GM19193 (cell line): ENCODE measurements around the gene HOXB9.

ENCODE experiments used
- POLR2A ChIP-seq: IDR thresholded peaks from 4 replicates; pipeline ENCODE4 v1.6.1; 2011; ENCODE audit not compliant: insufficient read depth, insufficient read length; ENCODE audit errors: extremely low read depth

Gene HOXB9

DNA sequence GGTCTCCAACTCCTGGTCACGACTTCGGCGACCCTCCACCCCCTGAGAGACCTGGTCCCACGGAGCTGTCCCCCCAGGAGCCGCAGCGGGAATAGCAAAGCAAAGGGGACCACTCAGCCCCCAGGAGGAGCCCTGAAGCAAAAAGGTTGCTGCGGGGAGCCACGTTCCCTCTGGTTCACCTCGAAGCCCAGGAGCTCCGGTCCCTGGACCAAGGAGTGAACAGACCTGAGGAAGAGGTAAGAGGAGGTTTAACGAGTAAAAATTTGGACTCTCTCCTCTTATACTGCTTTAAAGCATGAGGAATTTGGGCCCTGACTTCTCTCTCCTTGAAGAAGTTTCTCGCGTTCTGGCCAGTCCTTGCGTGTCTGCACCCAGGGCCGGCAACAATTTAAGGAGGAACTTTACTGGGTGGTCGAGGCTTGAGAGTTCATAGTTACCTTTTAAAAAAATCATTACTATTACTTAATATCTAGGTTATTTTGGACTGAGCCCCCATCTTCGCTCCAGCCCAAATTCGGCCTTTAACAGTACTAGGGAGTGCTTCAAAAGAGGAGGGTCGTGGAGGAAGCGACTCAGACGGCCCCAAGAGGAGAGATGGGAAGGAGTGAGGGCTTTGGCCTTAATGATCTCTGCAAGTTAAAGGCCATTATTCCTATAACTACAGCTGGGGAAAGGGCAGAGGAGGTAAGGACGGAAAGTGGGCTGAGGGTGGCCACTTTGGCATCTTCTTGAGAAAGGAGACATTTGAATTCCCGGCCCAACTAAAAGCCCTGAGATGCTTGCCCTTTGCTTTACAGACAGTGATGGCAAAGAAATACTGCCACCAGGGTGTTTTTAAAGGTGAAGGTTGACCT, 16.9 kb upstream of the HOXB9 start:
- no peak for TF ChIP-seq POLR2A

DNA sequence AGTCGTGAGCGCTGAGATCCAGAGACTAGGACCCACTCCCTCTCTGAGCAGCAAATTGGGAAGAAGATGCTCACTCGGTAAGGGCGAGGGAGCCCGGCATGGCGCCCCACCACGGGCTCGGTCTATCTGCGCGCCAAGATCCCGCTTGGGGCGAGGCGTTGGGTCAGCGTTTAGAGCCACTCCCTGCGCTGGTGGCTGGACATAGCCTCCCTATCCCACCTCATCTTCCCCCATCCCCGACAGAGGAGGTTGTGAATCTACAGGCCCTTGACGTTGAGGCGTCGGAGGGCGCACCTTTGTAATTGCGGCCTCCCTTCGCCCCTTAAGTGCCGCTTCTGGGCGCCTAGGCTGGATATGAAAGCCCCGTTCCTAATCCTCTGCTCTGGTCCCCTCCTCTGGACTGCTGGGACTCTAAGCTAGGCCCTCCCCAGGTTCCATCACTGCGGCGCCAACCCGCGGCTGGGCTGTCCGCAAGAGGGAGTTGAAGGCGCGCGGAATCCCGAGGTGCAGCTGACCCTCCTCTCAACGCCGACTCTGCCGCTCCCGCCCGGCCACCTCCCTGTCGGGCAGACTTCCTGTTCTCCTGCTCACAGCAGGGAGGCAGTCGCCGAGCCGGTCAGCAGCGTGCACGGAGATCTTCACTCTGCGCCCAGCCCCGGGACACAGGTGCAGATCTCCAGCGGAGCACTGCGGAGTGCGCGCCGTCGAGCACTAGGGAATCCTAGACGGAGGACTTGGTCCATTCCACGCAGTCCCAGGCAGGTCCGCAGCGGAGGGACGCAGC, 16.1 kb upstream of the HOXB9 start:
- TF ChIP-seq POLR2A: no peak

DNA sequence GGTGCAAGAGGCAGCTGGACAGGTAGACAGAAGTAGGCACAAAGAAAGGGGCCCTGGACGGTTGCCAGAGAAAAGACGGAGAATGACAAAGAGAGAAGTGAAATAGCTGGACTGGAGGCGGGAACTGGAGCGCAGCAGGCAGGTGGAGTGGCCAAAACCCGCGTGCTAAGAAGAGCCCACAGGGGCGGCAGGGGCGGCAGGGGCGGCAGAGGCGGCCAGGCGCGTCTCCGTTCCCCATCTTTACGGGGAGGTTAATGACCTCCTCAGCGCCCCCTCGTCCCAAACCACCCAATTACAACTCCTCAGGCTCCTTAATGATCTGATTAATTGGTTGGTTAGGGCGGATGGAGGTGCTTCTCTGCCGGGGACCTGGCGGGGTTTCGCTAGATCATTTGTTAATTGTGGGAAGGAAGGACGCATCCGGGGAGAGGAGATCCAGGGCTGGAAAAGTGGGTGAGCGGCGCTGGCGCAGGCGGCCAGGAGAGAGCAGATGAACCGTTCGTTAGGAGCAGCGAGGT, 15.4 kb upstream of the HOXB9 start:
- no peak for TF ChIP-seq POLR2A

DNA sequence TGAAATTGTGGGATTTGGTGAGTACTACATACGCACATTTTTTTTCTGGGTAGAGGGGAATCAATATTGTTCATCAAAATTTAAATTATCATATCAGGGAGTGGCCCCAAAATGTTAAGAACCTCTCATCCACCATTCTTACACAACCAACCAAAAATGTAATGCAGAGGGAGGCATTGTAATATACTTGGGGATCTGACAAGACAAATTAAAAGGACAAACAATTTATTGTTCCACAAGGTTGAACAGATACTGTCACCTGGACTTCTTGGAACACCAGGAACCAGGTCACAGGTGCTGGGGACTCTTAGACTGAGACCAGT, 14.7 kb upstream of the HOXB9 start:
- TF ChIP-seq POLR2A: no peak

DNA sequence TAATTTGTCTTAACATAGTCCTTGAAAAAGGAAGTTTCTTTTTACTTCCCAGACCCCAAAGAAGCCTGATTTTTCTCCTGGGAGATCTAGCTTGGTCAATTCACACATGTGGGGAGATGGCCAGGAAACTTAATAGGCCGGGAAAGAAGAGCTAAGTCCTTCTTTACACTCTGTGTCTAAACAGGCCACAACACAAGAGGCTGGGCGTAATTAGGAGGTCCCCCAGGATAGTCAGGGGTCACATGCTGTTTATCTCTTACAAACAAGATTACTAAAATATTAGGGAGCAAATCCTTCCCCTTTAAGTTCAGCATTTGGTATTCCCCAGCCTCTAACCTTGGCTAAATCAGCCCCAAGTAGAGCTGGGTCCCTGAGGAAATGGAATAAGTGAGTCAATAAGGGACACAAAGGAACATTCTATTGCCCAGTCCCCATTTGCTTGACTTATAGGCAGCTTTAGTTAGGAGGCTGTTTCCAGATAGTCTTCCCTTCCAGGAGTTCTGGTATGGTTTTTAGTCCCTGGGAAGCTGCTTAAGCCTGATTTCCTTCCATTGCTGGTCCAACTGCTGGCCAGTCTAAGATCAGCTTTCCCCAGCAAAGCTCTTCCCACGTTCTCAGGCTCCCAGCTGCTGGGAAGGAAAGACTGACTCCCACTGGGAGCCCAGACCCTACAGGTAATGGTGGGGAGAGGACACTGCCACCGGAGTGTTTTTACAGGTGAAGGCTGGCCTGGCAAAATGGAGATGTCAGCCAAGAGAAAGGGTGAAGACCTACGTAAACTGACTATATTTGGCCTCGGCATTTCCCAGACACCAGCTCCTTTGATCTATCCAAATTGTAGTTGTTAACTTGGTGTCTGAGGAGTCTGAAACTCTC, 14.1 kb upstream of the HOXB9 start:
- no peak for TF ChIP-seq POLR2A

DNA sequence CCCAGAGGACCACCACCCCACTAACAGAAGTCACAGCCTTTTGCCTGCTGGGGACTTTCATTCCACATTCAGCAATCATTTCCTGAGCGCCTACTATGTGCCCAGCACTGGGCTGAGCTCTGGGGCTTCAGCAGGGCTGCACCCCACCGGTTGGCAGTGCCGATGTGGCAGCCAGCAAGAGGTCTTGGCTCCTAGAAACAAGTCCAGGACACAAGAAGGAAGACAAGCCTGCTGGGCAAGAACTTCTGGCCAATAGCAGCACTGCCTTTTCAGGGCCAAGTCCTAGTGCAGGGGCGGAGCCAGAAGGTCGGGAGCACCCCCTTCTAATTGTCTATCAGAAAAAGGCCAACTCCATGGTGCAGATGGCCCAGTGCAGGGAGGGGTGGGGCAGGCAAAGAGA, 13.0 kb upstream of the HOXB9 start:
- no peak for TF ChIP-seq POLR2A

DNA sequence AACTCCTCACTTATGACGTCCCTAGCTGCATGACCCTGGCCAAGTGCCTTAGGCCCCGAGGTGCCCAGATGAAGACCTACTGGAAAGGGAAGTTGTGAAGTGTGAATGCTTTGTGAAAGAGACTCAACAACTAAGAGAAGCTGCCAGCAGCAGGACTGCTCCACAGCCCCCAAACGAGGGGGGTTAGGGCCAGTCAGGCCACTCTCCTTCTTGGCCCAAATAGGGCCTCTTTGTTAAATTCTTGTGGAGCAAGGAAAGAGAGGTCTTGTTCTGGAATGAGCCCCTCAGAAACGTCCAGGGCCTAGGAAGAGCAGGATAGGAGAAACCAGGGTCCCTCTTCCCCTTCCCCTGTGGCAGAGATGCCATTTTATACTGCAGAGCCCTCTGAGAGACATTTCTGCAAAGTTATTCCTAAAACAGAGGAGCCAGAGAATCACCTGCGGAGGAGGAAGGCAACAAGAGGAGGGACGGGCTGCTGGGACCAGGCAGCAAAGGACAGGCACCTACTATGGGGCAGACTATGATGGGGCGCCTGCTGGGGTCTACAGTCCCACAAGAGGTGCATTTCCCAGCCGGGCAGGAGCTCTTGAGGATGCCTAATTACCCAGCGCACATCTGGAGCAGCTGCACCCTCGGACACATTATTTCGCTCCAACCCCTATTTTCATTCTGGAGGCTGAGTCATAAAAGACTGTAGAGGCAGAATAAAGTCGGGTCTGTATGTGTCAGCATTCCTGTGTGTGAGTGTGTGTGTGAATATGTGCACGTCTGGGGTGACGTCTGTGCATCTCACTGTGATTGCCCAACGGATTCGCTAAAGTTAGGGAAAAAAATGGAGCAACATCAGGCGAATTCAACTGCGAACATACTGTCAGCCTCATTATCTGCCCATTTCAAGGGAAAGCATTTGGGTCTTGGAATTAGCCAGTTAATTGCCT, 11.4 kb upstream of the HOXB9 start:
- no peak for TF ChIP-seq POLR2A

DNA sequence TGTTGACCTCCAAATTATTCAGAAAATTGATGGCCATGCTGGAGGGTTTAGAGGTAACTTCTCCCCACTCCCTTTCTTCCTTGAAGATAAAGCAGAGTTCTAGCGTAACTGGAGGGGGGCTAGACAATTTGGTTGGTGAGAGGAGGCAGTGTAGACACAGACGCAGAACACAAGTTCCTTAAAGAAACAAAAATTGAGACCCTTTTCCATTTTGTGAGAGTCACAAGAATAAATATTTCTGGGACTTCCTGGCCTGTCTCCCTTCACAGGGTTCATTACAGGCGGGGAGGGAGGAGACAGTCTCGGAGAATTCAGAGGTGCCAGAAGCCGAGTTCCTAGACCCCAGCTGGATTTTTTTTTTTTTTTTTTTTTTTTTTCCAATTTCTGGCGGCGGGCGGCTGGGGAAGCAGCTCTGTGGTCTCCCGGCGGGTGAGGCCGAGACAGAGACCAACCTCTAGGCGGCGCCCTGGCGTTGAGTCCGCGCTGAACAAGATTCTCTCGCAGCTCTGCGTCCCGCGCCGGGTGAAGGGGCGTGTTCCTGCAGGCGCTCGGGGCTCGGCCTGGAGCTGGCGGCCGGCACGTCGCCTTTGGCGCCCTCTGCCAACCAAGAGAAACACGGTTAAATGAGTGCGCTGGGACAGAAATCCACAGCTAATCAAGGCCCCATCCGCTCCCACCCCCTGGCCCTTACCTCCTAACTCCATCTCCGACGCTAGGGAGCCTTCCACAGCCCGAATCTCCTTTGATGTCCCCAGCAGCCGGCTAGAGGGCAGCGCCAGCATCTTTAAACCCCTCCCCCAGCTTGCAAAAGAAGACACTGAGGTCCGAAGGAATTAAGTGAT, 10.2 kb upstream of the HOXB9 start:
- no peak for TF ChIP-seq POLR2A

DNA sequence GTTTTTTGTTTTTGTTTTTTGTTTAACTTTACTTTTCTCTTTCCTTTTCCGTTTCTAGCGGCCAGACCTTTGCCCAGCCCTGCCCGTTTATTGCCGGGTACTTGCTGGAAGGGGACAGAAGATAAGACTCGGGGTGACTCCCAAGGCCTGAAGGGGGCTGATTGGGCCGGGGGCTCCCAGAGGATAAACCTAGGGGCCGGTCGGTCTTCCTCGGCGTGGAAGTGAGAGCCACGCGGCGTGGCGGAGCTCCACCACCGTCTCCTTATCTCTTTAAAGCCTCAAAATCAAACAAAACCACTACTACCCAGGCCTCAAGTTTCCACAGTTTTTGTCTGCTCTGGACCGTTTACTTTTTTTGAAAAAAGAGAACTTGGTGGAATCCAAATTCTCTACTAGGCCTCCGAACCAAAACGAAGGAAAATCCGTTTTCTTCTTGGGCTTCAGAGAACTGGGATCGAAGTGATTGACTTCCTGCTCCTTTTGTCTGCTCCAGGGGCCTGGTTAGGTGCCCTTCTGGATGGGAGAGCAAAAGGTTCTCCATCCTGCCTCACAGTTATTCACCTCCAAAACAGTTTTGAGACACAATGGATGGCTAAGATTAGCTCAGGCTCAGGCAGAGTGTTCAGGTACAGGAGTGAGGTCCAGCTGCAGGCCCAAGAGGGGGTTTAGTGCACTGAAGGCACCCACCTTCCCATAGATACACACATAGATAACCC, 8.5 kb upstream of the HOXB9 start:
- no peak for TF ChIP-seq POLR2A

DNA sequence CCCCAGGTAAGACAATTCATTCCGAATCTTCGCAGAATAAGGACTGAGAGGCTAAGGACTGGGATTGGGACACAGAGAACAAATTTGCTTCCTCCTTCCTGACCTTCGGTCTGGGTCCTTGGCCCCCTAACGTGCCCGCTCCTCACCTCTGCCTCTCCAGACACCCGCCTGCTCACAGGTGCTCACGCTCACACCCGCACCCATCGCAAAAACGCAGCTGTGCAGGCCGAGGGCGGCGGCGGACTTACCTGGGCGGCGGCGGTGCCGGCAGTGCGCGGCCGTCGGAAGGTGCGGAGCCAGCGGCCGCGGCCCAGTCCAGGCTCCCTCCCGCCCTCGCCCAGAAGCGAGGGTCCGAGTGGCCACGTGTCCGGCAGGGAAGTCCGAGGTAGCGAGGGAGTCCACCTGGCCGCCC, 7.1 kb upstream of the HOXB9 start:
- no peak for TF ChIP-seq POLR2A

DNA sequence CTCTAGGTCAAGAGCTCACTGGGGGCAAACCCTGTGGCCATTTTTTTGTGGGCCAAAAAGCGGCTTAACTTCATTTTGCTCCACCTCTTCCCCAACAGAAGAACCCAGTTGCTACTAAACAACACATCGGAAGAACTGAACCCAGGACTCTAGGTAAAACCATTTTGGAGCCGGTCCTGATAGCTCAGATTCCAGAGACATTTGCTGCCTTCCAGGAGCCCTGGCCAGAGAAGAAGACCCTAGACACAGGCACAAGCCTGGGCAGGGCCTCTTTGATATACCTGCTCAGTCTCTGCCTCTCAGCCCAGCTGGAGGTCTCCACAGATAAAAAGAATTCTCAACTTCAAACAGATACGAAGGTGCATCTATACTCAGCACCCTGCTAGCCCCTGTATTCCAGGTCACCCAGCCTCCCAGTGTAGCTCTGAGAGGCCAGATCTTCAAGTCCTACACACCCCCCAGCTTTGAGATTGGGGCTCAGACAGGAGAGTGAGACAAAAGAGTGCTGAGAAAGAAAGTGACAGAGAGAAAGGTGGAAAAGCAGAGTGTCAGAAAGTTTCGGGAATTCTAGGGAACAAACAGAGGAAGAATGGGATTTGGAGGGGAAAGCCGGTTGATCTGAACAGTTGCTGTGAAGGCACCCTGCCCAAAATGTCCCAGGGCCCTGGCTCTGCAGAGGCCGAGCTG, 6.6 kb upstream of the HOXB9 start:
- TF ChIP-seq POLR2A: no peak
